GM21360 (cell line): ENCODE measurements around the gene REEP6.
"Not testable (repeated sequence)": the region's sequence is repeated elsewhere in the genome, so short reads cannot be mapped to it uniquely, and the experiment has no call there.

ENCODE experiments used
- ATAC-seq: cut with Tn5 transposase; IDR thresholded peaks from one replicate; pipeline ENCODE4 v1.9.1; 2021; ENCODE audit warnings: mild to moderate bottlenecking, moderate library complexity; ENCODE audit not compliant: unreplicated experiment

Gene REEP6

DNA sequence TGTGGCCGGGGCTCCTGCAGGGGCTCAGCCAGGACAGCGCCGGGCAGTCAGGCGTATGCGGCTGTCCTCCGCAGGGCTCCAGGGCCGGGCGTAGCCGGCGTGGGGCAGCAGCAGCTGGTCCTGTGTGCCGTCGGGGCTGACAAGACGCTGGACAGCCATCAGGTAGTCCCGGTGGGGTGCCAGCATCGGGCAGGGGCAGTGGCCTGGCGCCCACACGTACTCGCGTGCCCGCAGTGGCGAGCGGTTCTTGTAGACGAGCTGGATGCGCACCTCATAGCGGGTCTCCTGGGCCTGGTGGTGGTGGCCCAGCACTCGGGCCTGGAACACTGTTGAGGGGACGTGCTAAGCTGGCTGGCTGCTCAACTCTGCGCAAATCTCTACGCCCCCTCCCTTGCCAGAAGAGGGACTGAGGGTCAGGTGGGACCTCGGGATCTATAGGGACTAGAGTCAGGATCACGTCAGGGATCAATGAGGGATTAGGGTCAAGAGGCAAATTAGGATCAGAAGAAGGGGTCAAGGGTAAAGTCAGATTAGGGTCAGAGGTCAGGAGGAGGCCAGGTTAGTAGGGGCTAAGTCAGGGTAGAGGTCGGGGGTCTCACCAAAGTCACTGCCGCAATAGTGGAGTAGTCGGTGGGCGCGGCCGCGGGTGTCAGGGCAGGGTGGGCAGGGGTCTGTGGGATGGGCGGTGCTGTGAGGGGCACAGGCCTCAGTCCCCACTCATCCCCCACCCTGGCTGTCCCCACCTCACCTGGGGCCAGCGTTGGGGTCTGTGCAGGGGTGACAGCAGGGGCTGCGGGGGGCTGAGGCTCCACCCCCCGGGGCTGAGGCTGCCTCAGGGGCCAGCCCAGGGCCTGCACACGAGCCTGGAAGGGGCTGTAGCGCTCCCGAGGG is 15.3 kb downstream of the REEP6 start:
- ATAC-seq = no peak

DNA sequence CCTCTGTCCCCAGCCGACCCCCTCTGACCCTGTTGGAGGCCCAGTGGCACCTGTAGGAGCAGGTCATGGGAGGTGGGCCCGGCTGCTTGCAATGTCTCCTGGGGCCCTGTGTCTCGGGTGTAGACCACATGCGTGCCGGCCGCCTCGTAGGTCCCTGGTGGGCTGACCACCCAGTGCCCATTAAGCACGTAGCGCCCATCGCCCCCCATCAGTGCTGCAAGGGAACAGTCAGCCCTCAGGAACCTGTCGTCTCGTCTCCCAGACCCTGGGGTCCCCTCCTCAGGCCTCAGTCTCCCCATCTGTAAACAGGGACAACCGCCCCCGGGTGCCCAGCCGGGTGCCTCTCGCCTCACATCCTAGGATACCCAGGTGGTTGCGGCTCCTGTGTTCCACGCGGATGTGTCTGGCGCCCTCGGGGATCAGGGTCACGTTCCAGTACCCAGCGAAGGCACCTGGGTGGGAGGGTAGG is 16.2 kb downstream of the REEP6 start:
- ATAC-seq = no peak

DNA sequence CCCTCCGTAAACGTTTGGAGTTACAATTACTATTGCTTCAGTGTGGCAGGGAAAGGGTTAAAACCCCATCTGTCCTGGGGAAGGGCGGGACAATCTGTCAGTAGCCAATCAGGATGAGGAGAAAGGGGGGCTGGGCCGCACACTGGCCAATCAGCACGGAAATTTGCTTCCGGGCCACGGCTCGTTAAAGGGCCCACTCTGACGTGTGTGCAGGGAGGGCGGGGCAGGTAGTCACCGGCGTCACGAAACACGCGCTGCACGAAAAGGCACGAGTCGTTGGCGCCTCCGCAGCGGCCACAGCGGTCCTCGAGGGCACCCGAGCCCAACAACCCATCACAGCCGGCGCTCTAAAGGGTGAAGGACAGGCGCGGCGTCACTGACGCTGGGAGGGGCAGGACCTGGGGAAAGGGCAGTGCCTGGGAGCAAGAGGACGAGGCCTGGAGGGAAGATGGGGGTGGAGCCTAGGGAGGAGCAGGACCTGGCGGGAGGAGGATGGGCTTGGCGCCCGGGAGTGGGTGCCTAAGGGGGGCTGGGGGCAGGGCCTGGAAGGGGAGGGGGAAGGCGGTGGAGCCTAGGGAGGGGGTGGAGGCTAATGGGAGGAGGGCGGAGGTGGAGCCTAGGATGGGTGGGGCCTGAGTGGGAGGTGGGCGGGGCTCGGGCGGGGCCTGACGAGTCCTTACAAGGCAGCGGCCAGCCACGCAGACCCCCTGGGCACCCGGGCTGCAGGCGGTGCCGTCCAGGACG is 17.0 kb downstream of the REEP6 start:
- ATAC-seq = no peak

DNA sequence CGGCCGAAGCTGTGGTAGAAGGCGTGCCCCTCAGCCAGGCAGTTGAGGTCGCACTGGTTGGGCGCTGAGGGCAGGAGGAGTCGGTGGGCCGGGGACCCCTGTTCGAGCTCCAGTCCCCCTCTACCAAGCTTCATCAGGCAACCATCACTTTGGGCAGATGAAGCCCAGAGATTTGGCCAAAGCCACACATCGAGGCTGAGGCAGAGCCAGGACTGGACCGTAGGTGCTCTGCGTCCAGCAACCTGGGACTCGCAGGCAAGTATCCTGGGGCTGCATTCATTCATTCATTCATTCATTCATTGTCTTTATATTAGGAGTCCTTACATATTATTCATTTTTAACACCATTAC is 17.5 kb downstream of the REEP6 start:
- no peak for ATAC-seq

DNA sequence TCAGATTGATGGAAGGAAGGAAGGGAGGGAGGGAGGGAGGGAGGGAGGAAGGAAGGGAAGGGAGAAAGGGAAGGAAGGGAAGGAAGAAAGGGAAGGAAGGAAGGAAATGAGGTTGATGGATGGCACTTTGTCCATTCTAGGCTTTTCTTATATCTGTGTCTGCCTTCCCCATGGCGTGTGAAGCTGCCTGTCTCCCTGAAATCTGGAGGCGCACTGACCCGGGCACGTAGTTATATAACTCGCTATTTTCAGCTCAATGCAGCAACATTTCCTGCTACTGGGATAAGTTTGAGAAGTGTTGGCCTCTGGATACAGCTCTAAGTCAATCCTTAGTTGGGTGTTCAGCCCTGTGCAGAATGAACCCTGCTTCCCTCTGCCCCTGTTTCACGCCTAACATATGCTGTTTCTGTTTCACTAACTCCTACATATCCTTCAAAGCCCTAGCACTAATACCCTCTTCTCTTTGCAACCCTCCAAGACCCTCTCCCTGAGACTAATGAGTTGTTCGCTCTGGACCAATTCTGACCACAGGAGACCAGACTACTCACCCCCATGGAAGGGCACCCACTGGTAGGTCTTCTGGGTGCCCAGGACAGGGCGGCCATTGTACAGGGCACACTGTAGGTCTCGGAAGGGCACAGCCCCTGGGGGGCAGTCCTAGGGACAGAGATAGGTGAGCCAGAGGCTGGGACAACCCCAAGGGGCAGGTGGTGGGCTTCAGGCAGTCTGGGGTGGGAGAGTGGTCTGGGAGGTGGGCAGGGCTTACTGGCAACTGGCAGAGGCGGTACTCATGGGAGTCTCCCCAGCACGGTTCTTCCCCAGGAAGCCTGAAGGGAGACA is 18.8 kb downstream of the REEP6 start:
- no peak for ATAC-seq

DNA sequence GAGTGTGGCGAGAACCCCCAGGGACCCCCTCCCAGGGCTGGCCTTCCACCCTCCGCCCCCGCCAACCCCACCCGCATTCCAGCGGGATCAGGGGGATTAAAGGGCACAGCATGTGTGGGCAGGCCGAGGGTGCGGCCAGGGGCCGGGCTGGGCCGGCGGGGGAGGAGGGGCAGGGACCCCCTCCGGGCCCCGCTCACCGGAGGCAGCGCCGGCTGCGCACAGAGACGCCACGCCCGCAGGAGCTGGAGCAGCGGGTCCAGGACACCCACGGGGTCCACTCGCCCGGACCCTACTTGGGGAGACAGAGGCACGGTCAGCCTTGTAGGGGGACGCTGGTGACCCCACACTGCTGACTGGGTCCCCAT is 19.4 kb downstream of the REEP6 start:
- ATAC-seq = no peak

DNA sequence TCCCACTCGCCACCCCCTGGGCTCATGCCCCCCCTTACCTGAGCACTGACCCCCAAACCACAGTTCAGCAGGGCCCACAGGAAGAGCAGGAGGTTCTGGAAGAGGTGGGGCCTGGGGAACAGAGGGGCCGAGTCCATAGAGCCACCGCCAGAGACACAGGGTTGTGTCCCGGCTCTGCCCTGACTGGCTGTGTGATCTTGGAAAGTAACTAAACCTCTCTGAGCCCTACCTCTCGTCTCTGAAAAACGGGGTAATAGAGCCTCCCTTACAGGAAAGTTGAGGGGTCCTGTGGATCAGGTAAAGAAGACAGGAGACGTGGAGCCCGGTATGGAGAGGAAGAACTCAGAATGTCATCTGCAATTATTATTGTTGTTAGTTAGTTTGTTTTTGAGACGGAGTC is 19.8 kb downstream of the REEP6 start:
- ATAC-seq = no peak

DNA sequence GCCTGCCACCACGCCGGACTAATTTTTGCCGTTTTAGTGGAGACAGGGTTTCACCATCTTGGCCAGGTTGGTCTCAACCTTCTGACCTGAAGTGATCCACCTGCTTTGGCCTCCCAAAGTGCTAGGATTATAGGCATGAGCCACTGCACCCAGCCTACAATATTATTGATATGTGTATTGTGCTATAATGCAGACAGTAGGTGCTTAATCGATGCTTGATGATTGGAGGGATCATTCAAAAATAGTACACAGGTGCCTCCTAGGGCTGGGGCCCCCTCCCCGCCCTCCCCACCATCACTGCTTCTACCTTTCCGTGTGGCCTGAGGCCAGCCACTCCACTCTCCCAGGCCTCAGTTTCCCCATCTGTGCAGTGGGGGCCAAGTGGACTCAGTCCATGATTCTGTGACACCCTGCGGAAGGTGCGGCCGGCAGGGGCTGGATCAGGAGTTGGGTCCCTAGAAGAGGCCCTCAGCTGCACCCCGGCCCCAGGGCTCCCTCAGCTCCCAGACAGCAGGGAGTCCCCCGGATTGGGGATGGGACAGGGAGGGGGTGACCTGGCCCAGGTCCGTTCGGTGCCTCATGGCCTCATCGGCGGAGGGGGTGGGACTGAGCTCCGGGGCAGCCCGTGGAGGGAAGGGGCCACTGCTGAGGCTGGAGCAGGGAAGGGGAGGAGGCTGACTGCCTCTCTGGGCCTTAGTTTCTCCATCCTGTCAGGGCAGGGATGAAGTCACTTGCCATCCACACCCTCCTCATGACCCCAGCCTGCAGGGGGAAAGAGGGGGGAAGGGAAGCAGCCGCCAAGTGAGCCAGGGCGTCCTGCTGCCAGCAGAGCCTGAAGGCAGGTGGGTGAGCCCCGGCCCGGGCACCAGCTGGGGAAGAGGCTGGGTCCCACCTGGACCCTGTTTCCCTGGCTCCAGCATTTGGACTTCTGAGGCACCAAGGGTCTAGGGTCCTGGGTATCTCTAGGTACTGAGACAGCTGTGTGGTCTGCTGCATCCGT is 20.6 kb downstream of the REEP6 start:
- ATAC-seq = no peak

DNA sequence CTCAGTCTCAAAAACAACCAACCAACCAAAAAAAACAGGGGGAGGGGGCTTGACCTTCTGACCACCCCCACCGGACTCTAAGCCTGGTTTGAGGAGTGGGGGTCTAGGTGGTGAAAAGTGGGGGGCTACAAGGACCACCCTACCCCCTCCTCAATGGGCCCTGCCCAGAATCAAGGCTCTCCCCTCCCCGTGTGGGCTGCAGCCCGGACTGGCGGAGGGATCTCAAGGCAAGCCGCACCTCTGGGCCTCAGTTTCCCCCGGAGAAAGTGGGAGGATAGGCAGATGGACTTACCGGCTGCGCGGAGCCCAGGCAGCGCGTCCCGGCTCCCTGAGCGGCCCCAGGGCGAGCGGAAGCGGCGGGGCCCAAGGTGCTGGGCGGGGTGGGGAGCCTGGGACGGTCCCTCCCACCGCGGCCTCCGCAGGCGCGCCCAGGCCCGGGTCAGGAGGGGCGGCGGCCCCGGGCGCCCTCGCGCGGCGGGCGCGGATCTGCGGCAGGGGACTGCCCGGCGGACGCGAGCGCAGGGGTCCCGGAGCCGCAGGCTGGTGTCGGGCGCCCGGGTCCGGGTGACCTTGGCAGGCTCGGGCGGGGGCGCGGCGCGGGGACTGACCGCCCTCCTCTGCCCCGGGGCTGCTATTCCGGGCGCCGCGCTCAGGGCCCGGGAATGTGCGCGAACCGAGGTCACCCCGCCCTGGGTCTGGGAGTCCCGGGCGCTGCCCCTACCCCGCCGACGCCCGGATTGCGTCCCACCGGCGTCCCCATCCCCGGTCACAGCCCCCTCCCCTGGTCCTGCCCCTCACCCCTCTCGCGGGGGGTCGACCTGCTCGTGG is 21.9 kb downstream of the REEP6 start, which contains the start of gene ADAMTSL5:
Gene ADAMTSL5, minus strand, starts transcription at position 349 of the 828 bp plus-strand sequence. CDS start 2,076 bp downstream, outside the sequence.
- no peak for ATAC-seq

DNA sequence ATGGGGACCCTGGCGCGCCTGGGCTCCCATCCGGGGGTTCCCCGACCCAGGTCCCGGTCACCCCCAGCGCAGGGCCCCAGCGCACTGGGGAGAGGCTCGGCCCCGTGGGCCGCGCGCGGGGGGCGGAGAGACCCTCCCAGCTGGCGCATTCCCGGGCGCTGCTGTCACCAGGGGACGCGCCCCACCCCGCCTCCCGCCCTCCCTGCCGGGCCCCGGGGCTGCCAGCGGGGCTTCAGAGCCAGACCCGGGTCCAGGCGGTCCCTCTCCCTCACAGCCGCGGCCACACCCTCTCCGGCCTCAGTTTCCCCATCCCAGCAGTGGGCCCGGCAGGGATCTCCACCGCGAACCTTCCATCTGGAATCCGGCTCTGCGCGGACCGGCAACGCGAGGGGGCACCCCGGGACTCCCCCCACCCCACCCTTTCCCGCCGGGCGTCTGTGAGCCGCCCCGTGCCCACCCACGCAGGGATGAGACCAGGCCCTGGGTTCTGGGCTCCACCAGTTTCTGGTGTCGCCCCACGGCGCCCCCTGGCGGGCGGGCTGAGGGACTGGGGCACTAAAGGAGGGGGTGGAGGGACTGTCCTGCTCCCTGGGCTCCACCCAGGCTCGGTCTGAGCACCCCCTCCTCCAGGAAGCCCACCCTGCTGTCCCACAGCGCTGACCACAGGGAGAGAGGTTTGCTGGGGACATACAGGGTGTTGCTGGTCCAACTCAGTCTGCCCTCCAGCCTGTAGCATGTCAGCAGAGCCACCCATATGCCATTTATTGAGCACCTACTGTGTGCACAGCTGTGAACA is 22.7 kb downstream of the REEP6 start:
- no peak for ATAC-seq

DNA sequence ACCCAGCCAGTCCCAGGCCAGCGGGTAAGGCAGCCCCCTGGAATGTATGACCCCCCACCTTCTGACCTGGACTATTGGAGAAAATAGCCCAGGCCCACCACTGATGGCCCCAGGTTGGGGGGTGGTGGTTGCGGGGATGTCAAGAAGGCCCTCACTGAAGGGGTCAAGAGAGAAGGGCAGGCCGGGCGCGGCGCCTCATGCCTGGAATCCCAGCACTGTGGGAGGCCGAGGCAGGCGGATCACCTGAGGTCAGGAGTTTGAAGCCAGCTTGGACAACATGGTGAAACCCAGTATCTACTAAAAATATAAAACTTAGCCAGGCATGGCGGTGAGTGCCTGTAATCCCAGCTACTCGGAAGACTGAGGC is 23.3 kb downstream of the REEP6 start:
- ATAC-seq = no peak

DNA sequence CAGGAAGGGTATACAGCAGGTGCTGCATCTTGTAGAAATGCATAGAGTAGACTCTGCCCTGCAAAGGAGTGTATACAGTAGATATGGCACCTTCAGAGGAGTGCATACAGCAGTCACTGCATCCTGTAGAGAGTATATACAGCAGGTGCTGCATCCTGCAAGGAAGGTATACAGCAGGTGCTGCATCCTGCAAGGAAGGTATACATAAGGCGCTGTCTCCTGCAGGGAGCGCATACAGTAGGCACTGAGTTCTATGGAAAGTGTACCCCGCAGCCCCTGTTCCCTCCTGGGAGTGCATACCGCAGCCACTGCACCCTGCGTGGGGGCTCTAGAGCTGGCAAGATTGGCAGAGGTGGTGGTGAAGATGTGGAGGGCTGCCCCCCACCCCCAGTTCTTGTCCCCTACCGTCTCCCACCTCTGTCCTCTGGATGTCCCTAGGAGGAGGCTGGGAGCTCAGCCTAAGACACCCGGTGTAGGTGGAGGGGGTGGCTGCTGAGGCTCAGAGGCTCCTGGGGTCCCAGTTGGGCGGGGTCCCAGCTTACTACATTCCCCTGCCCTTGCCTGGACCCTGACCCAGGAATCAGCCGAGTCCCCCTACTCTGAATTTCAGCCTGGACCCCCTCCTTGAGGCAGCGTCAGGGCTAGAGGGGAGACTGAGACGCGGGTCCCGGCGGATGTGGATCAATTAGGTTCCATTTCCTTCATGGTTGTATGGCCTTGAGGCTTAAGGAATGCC is 24.2 kb downstream of the REEP6 start:
- no peak for ATAC-seq

DNA sequence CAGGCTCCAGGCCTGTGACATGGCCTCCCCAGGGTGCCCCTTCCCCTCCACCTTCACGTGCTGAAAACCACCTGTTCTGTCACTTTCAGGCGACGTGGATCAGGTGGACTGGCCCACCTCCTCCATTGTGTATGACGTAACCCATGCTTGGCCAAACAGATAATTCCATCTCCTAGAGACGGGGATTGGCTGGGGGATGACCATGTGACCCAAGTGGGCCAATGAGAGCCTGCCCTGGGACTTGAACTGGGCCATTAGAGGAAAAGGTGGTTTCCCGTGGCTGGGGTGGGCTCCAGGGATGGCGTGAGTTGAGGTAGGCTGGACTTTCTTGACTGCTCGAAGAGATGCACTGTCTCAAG is 25.4 kb downstream of the REEP6 start:
- ATAC-seq = no peak

DNA sequence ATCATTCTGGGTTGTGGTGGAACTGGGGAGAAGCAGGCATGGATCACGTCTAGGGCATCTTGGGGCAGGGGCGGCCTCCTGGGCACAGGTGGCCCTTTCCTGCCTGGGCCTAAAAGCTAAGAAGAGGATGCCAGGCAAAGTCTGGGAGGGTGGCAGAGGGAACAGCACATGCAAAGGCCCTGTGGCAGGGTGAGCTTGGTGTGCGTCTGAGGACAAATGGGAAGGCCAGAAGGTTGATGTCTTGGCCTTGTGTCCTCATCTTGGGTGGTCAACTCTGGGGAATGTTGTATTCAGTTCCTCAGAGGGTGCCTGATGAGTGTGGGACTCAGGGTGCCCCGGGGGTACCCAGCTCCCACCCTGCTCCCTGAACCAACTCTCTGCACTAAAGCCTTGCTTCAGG is 27.5 kb downstream of the REEP6 start:
- ATAC-seq = no peak

DNA sequence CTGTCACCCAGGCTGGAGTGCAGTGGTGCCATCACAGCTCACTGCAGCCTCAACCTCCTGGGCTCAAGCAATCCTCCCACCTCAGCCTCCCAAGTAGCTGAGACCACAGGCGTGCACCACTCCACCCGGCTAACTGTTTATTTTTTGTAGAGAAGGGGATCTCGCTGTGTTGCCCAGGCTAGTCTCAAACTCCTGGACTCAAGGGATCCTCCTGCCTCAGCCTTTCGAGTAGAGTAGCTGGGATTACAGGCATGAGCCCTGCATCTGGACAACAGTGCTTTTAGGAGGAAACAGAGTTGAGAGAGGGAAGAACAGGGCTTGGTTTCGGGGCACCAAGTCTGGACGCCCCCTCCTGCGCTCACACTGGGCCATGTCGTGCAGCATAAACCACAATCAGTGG is 28.8 kb downstream of the REEP6 start:
- not testable (repeated sequence) for ATAC-seq

DNA sequence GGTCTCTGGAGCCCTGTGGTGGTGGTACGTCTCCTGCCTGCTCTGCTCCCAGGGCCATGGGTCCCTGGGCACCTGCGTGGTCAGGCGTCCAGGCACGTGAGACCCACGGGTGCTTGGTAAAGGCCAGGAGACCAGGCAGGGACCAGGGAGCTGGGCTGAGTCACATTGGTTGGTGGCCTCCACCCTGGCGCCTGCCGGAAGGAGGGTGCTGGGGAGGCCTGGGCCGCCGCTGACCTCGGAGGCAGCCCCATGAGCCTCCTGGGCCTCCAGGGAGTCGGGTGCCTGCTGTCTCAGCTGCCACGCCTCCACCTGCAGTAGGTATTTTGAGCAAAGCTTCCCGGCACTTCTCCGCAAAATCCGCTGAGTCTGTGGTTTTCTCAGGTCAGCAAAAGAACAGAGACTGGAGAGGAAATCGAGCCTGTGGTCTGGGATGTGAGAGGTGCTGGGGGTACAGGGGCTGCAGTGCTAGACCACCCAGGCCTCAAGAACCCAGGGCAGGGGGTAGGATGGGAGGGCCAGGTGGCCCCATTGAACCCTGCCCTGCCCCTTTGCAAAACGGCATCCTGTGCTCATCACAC is 29.3 kb downstream of the REEP6 start:
- ATAC-seq = no peak

DNA sequence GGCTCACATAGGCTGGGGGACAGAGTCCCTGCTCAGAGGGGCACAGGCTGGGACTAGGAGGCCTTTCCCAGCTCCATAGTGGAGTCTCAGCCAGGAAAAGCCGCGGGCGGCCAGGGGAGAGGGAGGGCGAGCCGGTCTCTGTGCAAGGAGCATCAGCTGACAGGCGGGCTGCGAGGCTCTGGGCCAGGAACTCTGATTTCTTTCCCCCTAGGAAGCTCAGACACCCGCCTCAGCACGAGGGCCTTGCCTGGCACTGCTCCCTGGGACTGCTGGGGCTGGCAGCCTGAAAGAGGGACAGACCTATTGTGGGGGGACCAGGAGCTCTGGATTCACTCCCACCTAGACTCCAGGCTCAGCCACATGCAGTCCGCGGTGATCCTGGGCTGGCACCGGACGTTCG is 30.7 kb downstream of the REEP6 start:
- no peak for ATAC-seq
